ENCODE results near the gene CELF2.

CELF2 gene

DNA sequence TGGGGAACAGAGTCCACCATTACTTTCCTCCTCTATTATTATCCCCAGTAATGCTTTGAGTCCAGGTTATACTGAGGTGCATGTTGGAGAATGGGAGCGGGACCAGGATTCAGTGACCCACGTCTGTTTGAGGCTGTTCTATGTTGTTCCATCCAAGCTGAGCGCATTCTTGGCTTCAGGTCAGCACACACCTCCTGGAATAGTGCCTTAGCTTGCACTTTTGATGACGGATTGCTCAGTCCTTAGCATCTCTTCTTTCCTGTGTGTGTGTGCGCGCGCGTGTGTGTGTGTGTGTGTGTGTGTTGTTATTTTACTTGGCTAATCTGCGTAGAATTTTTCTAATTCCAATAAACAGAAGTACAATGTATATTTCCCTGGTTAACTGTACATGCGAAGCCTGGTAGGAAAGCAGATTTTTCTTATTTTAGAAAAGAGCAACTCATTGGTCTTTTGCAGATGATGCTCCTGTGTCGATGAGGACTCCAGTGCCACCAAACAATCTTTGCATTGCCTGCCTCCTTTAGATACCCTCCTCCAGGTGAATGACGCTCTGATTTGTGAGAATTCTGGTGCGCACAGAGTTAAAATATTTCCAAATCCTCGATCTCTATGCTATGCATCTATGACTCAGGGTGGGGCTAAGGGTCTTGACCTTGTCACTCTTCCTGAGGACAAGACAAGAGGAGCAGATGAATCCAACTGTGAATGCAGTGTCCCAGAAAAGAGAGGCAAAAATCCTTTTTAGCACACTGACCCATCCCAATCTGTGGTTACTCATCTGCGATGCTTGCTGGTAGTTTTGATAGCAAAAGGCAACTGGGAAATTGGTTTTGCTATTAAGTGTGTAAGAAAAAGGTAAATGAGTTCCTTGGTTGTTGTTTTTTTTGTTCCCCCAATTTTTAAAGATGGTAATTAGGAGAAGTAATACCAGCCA, 13.3 kb upstream of the CELF2 start:
- DNase-seq: no peak

DNA sequence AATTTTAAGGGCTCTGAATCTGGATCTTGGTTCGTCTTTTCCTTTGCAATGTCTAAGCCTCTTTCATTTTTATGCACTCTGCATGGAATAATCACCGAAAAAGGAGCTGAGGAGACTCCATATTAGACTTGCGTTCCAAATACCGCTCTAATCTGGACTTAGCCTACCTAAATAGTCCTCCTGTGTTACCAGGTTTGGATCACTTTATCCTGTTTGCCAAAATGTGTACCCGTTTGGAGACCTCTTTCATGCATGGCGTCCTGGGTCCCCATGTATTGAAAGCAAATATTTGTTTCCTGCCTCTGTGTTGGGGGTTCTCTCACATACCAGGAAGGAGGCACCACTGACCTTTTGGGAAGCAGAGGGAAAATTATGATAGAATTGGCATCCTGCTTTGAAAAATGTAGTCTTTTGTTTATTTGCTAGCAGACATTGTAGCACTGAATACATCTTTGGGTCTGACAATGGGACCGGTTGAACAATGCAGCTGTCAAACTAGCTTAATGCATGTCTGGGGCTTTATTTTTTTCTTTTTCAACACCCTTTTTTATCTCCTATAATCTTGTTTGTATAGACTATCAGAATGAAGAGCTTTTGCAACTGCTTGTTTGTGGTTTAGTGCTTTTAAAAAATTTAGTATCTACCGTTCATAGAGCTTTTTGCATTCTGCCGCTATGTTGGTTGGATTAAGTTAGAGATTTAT, 11.8 kb upstream of the CELF2 start:
- no peak for DNase-seq

DNA sequence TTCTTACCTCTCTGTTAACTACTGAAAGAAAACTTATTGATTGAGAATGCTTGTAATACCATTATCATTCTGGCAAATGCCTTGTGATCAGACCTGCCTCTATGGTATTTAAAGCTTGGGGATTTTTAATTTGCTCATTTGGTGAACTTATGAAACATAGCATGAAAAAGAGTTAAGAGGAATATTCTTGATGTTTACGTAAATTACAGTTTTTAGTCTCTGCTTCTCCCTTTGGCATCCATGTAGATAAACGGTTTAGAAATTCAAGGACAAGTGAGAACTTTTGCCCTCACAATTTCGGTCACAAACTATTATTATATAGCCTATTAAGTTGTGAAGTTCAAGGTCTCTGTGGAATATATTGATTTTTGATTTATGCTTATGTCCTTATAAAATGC, 11.2 kb upstream of the CELF2 start:
- no peak for DNase-seq

DNA sequence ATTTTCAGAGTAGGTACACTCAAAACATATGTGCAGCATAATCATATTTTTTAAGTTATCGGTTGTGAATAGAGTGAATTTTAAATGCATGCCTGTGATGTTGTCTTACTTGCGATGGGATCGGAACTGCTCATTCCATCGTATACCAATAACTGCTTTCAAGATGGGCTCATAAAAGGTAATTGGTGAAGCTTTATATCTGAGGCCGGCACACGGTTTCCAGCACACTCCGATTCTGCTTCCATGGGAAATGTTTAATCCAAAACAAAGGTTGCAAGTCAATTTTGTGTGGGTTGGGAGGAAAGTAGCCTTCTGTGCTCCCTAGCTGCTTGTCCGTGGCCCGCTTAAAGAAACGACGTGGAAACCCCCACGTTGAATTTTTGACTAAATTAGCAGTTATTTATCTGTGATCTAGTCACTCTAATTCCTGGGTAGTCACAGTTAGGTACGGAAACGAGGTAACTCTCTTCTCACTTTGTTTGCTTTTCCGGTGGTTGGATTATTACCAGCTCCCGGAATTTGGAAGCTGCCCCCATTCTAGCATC, 10.1 kb upstream of the CELF2 start:
- no peak for DNase-seq

DNA sequence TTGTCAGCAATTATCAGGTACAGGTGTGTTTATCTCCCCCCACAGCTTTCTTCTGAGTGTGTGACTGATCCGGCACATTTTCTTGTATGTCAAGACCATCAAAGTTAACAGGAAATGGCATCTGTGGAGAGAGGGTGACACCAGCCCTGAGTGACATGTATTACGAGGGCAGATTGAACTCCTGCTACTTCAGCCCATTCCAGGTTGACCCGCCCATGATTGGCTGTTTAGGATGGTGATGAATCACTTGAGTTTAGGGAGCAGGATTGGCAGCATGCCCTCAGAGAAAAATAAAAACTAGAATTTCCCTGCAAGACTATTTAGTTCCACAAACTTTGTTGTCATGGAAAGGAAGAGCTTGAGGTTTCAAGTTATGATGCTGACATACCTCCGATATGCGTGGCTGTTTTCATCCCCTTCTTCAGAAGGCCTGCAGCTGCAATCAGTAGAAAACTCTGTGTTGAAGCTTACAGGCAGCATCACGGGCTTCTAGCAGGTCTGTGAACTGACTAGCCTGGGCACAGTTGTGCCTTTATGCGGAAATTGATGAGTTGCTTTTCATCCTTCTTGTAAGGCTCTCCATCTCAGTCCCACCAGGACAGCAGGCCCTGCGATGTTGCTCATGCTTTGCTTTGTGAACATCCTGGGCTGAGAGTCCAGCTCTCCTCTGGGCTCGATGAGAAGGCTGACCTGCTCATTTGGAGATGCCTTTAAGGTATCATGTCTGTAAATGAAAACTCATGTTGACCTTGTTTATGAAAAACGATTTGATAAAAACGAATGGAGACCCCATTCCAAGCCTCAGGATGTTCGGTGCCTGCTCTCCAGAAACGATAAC, 8.0 kb upstream of the CELF2 start:
- no peak for DNase-seq

DNA sequence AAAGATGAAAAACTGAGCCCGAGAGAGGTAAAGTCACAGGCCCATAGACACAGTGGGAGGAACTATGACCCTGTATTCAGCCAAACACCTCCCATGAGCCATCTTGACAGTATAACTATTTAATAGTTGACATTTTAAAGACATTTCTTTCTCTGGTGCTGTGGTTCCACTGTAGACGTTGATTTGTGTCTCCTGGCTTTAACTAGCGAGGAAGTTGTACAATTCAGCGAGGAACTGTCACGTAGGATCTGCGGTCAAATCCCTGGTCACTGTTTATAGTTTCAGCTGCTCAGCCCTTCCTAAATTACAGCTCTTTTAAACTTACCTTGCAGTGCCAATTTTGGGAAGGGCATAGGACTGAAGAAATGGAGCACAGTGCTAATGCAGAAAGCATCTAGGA, 7.1 kb upstream of the CELF2 start:
- DNase-seq: no peak

DNA sequence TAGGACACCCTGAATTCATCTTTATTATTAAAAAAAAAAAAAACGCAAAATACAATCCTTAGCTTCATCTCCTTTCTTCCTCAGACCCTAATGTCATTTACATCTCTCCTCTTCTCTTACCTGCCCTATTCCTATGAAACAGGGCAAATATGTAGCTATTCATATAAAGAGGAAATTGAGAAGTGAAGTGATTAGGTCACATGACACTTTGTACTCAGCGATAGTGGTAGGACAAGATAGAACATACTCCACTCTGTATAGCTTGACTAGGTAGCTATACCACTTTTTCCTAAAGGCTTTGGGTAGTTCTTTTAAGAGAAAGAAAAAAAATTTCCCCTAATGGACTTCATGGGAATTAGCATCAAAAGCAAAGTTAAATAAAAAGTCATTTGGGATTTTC, 6.2 kb upstream of the CELF2 start:
- DNase-seq: no peak

DNA sequence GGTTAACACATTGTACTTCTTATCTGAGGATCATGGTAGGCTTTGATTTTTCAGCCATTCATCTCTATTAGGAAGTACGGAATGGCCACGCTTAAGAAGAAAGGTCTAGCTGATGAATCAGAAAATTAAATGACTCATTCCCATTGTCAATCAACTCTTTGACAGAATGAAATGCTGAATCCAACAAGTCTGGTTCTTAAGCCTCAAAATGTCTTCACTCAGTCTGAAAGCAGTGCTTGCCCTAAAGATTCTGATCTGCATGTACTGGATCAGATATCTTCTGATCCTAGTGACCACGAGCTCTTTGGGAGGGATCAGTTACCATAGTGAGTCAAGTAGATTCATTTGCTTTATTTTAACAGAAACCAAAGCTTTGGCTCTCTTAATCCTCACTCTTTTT, 5.7 kb upstream of the CELF2 start:
- DNase-seq: no peak

DNA sequence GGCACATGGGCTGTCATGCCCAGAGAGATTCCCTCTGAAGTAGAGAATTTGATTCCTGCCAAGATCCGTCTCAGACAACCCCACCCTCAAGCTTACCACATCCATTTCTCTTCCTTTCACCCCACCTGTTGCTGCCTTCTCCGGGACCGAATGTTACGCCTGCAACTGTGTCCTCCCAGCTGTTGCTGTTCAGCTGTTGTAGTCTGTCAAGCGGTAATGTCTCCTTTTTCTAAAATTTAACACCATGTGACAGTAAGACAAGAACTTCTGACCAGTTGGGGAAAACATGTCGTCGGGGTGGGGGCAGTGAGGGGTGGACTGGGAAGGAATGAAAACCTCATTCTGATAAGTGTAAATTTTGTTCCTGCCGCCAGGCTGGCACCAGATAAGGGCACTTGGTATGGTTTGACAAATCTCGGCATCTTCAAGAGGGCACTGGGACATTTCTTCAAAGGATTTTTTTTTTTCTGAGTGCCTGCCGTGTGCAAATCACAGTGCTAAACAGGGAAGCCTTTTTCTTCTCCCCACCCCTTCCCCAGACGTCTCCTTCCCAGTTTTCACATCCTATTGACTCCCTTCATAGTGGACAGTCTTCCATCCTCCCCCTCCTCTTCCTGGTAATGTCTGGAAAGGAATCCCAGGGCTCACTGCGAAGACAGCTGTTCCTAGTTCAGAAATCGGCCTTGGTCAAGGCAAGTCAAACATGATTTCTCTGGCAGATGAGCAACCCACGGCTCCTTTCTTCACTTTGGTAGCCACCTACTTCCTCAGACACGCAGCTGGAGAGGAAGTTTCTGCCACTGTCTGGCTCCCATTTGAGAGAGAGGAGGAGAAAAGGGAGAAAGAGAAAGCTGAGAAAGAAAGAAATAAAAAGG, 5.0 kb upstream of the CELF2 start:
- no peak for DNase-seq

DNA sequence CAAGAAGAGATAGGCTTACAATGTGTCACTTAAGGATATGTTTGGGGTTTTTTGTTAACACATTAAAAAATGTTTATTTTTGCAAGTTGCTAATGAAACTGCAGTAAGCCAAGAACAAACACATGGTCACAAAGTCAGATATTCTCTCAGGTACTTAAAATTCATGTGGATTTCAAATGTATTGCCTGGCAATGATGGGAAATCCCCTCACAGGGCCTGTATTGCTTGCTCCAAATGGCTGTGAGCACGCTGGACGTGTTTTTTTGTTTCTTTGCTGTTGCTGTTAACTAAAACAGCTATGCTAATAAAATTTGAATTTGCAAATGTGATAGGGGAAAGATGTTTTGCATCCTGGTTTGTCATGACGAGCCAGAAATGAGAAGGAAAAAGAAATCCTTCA, 3.8 kb upstream of the CELF2 start:
- no peak for DNase-seq

DNA sequence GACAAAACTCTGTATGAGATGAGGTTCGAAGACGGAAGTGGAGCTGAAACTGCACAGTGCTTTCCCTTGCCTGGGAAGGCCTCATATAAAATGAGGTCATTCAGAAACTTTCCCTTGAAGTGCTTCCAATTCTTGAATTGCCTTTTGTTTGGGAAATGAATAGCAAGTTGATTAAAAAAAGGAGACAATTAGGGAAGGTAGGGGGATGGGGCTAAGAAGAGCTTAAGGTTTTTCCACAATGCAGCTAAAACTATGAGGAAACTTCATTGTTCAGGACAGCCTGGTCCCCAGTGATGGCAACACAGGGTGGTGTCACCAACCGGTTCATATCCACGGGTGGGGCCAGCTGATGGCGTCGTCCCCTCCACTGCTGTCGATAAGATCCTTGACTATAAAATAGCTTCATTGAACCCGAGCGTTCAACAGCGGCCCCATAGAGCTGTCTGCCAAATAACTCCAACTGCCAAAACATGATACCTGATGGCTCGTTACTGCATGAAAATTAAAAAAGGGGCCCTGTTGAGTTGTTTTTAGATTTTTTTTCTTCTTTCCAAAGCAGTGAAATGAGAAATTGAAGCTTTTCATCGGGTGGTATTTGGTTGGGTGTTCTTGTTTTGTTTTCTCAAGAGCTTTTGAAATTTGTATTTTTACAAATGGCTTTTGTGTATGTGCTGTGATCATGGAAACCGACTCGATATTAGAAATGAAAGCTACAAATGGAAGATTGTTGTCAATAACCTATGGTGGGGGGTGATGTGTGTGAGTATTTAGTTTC, 2.8 kb upstream of the CELF2 start:
- DNase-seq: no peak

DNA sequence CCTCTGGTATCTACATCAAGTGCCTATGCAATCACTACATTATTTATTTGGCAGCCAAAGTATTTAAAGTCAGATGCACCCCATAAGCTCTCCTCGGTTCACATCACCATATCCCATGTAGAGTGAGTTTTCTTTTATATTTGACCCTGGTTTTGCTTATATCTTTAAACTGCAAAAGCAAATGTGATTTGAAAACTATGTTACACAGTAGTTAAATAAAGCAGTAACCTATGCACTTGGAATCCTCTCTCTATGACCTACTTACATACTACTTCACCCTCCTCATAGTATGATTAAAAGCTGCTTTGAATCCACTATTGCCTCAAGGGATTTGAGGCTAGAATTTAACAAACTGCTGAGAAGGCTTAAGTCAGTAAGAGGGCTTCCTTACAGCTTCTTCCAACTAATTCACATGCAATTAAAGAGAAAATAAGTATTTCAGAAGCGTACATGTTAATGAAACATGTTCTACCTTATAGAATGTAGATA, 2.2 kb upstream of the CELF2 start:
- DNase-seq: no peak

DNA sequence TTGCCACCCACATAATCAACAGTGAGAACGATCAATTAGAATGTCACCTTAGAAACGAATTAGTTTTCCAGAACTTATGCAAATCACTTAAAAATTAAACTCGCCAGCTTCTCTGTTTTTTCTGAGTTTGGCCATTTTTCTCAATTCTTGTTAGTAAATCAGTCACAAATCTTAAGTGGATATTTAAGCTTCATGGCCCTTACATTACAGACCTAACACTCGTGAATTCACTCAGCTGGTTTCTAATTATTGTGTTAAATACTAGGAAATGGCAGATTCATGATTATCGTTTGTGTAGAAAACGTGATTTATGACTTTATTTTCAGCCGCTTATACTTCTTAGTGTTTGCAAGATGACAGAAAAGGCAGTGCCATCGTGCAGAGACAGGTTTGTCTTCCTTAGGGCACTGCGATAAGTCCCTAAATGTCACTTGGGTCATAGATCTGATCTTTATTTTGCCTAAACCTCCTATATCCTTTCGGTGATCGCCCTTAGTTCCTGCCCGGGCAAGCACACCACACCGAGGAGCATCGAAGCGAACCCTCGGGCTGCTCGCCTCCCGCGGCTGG, 587 bp upstream of the CELF2 start:
- DNase-seq: no peak

DNA sequence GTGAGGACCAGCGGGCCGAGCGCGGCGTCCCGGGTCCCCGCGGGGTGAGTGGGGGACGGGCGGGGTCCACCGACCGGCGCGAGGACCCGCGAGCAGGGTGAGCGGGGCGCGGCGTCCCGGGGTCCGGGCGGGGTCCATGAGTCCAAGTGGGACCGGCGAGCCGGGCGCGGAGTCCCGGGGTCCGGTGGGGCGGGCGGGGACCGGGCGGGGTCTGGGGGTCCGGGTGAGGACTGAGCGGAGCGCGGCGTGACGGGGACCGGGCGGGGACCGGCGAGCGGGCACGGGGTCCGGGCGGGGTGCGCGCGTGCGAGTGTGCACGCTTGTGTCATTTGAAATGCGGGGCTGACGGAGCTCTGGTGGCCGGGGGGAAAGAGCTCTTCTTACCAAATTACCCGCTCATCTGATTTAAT, 765 bp downstream of the CELF2 start:
- no peak for DNase-seq

DNA sequence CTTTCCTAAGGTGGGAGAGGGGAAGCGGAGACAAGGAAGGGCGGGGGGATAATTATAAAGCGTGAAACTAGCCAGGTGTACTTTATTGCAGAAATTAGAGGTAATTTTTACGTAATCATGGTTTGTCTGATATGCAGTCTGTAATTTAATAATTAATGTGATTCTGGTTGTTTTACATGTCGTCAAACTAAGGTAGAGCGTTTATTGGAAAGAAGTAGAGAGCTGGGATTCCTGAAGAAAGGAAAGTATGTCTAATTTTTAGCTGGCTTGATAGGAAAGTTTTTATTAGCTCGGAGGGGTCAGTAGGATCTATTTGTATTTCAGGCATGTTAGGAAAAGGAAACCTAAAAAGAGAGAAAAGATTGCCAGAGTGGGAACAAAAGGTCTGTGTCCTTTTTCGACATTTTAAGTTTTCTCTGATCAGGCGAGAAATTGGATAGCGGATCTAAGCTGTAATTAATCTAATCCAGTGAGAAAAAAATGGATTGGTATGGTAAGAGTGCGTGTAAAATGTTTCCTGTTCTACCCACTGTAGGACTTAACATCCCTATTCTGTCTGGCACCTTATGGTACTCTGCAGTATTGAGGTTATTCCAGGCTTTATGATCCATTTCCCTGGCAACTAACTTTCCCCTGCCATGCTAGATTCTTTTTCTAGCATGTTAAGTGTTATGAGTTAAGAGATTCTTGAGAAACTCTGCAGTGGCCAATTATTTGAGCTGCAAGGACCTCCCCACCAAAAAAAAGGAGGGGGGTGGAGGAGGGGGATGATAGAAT, 1.4 kb downstream of the CELF2 start:
- no peak for DNase-seq

DNA sequence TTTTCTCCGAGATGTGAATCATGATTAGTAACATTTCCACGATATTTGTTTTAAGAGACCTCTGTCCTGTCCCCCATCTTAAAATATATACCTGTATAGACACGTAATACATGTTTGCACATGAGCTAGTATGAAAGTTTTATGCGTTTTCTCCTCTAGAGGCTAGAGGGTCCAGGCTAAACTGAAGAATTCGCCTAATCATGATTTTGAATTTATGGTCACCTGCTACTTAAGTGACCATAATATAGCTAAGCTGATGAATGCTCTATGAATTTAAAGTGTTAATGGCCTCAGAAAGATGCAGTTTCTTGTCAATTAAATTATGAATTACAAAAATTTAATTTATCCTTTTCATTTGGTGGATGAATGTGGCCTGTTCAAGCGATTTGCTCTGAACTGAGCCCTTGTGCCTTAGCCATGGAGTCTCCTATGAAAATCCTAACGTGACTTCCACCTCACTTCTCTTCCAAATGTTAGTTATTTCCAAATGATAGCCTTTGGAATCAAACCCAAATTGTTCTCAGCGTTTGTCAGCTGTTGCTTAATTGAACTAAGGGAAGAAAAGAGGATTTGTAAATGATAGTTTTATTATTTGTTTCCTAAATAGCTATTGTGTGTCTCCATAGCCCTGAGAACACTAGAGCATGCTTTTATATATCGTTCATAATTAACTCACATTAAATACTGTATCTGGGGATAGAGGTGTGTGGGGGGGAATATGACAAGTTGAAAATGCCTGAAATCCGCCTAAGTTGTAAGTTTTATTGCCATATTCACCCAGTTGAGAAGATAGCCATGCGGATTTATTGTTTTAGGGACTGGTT, 2.3 kb downstream of the CELF2 start:
- DNase-seq: no peak

DNA sequence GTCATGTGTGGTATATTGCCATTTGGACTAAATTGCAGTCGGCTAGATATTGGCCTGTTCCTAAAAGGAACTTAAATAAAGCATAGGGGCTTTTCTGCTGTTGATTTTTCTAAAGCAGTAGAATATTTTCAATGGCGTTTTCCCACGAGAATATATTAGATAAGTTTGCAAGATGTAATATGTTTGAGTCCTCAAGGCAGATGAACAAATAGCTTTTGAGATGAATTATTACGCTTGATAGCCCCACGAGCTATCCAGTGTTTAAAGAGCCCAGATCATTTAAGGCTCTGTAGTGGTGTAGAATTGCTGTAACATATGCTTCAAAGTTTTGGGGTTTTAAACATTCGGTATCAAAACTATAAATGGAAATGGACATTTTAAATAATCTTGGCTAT, 2.9 kb downstream of the CELF2 start:
- no peak for DNase-seq

DNA sequence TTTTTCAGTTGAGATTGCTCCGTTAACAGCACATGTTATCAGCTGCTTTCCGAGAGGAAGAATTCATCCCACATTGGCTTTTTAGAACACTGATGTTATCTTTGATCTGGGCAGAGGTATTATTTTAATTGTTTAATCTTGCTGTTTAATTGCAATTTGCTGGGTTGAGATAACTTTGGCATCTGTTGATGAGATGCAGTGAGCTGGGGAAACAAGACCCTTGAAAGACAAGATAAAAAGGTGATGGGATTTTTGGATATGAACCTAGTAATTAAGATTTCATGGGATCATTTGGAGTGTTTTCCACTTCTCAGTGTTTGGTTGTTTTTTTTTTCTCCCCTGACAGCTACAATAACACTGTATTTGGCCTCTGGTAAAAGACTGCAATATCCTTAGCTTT, 4.5 kb downstream of the CELF2 start:
- DNase-seq: no peak

All from NCI-H187 (cell line).